Measurements from ENCODE around the gene HLA-DQA2.

GRCh38 chr6:32790306-32790705 lies 49.1 kb downstream of the HLA-DQA2 start:
- TF ChIP-seq CTCF (IDR thresholded peaks at IDR 0.05 in 8 of 11, conservative IDR thresholded peaks at IDR 0.05 in 3 of 11) (no peak), POLR2A (IDR thresholded peaks at IDR 0.05) (no peak)
